AML-193 (cell line): Measurements from ENCODE around the gene PIGH.

Source experiments
- DNase-seq, 2 experiments: peaks; one replicate each; lab custom pipeline; 2025; lab: John Stamatoyannopoulos, UW

Gene PIGH

GRCh38 chr14:67574806-67575205 is 25.3 kb downstream of the PIGH start:
- DNase-seq: no peak

- DNase-seq: no peak
Measured at GRCh38 chr14:67574156-67574555, 25.9 kb downstream of the PIGH start.

DNA sequence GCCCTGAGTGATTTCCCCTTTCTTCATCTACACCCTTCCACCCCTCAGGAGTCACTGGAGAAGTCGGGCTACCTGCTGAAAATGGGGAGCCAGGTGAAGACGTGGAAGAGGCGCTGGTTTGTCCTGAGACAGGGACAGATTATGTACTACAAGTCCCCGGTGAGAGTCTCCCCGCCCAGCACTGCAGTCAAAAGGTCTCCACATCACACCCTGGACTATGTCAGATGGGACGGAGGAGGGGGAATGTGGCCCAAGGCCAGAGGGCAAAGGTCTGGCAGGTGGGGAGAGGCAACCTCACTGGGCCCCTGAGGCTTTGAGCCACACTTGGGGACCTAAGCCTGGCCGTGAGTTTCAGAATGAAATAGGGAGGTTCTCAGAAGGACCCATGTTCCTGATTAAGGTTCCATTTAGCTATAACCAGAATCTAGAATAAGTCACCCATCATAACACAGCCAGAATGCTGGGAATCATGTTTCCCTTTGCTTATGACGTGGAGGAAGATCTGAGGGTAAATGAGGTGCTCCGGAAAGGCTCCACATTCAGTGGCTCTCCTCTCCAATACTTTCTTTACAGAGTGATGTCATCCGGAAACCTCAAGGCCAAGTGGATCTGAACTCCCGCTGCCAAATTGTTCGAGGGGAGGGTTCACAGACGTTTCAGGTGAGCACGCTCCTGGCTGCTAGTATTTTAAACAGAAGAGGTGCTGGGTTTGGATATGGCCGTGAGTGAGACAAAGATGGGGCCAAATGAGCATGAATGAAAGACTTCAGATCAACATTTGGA is 26.6 kb downstream of the PIGH start:
- DNase-seq: no peak

DNA sequence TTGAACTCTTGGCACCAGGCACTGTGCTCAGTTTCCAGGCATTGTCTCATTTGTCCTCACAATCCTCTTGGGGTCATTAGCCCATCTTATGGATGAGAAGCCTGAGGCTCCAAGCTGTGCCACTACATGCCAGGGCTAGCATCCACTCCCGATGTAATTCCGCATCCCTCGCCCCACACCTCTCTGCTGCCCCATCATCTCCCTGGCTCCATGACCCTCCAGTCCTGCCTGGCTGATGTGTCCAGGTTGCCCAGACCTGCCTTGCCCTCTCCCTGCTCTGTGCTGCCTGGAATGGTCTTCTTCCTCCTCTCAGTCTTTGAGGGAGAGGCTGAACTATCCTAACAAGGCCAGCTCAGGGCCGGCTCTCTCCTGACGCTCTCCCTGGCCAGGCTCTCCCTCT is 27.5 kb downstream of the PIGH start:
- DNase-seq: no peak

DNA sequence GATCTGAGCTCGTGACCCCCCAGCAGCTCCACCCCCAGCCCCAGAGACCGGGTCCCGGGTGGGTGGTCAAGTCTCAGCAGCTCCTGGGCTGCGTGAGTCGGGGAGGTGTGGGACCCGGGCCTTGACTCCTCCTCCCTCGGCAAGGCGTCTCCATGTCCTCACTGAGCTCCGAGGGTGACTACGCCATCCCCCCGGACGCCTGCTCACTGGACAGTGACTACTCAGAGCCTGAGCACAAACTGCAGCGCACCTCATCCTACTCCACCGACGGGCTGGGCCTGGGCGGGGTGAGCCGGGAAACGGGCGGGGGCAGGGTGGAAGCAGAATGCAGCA is 28.1 kb downstream of the PIGH start:
- DNase-seq: no peak

GRCh38 chr14:67571275-67571990 is 28.6 kb downstream of the PIGH start:
- peak; percentile 31 to 46 for DNase-seq

DNA sequence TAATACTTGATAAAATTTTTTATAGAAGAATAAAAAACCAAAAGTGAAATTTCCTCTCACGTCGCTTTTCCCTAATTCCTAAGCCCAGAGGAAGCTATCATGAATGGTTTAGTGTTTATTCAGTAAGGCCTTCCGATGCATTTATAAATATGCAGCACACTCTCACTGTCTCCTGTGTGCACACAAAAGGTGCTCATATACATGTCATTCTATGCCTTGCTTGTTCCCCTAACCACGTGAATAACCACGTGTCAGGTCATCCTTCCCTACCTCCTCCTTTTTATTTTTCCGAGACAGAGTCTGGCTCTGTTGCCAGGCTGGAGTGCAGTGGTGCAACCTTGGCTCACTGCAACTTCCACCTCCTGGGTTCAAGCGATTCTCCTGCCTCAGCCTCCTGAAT is 29.6 kb downstream of the PIGH start:
- DNase-seq: no peak

GRCh38 chr14:67569651-67570290 is 30.3 kb downstream of the PIGH start:
- DNase-seq: no peak

GRCh38 chr14:67569011-67569650 is 30.9 kb downstream of the PIGH start:
- DNase-seq: no peak

GRCh38 chr14:67567654-67568053 is 32.4 kb downstream of the PIGH start:
- no peak for DNase-seq

- no peak for DNase-seq
Measured at GRCh38 chr14:67566908-67567307, 33.2 kb downstream of the PIGH start.

DNA sequence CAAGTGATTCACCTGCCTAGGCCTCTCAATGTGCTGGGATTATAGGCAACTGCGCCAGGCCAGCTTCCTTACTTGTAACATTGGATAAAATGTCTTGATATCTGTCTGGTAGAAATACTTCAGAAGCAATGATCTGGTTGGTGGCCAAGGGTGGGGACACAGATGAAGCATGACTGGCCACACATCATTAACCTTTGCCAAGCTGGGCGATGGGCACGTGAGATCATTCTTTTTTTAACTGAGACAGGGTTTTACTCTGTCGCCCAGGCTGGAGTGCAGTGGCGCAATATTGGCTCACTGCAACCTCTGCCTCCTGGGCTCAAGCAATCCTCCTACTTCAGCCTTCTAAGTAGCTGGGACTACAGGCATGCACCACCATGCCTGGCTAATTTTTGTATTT is 35.8 kb downstream of the PIGH start:
- no peak for DNase-seq

GRCh38 chr14:67562776-67563150 is 37.3 kb downstream of the PIGH start:
- no peak for DNase-seq

DNA sequence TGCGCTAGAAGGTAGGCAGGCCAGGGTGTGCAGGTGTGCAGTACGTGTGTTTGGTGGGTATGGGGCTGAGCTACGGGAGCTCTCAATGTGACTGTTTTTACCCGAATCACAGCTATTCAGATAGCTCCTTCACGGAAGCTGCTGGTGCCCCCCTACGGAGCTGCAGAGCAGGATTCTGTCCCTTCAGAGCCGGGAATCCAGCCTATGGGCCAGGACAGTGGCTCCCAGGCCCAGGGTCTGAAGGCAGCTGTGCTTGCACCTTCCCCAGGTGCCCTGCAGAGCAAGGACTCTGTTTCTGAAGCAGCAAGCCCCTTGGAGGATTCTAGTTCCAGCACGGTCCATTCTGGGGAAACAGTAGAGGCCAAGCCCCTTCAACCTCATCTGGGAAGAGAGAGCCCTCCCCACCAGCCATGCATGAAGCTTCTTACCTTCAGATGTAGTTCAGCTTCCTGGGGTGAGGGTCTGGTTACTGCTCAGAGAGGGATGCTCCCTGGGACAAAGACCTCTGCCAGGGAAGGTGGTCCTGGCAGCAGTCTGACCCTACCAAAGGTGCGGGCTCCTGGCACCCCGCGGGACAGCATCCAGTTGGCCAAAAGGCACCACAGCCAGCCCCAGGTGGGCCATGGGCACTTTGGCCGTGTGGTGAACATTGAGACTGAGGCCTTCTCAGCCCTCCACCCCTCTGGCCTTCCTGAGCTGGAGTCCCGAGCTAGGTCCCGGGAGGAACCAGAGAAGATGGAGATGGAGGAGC is 37.9 kb downstream of the PIGH start:
- no peak for DNase-seq

GRCh38 chr14:67559639-67560038 is 40.4 kb downstream of the PIGH start:
- peak in 1 of 2 experiments; percentile 6 for DNase-seq

GRCh38 chr14:67557656-67558055 is 42.4 kb downstream of the PIGH start:
- DNase-seq: no peak

DNA sequence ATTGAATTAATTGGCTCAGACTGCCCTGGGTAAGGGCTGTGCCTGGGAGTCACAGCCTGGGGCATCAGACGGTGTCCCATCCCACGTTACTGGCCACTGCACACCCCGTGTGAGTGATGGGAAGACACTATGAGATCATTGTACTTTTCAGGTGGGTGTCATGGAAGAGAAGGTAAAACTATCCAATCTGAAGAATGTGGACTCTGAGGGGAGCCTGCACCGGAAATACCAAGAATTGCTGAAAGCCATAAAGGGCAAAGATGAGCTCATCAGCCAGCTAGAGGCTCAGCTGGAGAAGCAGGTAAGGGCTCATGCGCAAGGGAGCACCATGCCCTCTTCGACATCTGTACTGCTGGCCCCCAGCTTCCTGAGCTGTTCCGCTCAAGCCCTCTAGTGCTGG is 43.0 kb downstream of the PIGH start:
- no peak for DNase-seq

DNA sequence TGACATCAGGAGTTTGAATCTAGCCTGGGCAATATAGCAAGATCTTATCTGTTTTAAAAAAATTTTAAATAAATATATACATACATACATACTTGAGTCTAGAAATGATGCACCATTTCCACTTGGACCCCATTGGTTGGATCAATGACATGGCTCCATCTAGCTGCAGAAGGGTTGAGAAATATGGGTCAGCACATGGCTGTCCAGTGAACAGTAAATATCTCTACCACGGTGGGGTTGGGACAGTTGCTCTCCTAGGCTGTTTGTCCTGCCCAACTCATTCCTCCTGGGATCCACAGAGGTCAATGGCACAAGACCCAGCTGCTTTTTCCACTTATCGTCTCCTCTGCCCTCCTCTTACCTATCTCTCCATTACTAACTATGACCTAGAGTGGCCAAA is 43.4 kb downstream of the PIGH start:
- no peak for DNase-seq

- no peak for DNase-seq
Measured at GRCh38 chr14:67555518-67556090, 44.5 kb downstream of the PIGH start.

DNA sequence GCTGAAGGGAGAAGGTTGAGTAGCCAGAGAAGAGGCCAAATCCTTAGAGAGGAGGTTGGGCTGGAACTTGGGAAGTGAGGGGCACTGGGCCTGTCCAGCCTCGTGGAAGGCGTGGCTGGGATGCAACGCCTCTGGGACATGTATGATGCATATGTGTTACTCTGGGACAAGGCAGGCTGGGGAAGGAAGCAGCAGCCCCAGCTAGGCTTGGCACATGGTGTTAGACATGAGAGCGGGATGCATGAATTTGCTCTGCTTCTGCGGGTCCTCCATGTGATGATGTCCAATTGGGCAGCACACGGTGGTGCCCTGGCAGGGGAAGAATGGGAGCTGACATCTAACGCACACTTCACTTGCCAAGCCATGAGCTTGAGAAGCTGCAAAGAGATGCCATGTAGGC is 45.7 kb downstream of the PIGH start:
- DNase-seq: no peak

- DNase-seq: no peak
Measured at GRCh38 chr14:67553547-67553946, 46.5 kb downstream of the PIGH start.

DNA sequence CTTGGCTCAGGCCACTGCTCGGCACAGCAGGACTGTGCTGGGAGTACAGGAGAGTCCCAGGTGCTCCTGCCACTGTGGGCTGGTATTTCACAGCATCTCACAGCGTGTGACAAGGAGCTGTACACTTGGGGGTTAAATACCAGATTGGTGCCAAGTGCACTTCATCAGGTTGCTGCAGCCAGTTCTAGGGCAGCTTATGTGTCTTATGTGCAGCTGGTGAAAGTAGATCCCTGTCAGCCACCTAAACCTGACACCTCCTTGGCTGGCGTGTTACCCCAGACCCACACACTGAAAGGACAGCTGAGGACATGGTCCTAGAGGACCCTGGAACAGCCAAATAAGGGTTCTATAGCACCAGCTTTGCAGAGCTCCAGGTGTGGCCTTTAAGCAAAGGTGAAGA is 48.1 kb downstream of the PIGH start:
- no peak for DNase-seq
